Measurements from ENCODE around the gene ELFN2.

Gene ELFN2

DNA sequence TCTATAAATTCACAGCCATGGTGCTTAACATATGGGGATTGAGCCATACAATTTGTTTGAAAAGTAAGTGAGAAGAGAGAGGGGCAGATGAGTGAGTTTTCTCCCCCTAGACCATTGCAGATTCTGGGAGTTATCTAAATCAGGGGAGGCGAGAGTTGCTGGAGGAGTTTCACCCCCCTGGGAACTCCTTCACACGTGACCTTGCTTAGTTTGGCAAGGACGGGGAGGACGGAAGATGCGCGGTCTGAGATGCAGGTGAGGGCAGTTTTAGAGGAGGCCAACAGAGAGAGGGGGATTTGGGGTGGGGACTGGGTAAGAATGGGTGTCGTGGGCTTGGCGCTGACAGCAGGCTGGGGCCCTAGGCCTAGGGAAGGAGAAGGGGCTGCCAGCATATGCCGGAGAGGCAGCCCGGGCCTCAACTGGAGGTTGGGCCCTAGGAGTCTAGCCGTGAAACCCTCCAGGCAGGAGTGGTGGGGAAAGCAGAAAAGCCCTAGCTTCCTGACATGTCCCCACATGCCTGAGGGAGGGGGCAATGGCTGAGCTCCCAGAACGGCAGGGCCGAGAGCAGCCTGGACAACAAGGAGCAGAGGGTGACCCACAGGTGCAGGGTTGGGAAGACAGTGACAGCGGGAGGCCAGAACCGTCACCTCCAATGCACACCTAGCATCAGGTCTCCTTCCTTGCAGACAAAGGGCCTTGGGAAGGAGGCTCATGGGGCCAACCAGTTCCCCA is 63.9 kb downstream of the ELFN2 start:
- no peak for DNase-seq (ENCODE audit: low read depth in 1 of 2, low spot score in 1 of 2)

DNA sequence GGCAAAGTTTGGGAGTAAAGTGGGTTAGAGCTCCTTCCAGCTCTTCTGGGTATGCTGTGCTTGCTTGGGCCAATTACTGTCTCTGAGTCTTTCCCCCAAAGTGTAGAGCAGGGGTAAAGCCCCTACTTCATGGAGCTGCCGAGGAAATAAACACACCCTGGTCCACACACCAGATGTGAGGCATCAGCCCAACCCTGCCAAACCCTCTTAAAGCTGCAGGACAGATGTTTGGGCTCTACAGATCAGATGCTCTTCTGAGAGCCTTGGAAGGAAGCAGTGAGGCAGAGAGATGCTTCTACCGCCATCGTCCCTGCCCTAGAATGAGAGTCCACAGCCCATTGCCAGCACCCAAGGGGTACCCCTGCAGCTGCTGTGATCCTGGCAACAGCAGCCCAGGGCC is 64.7 kb downstream of the ELFN2 start:
- DNase-seq (ENCODE audit: low read depth in 1 of 2, low spot score in 1 of 2): no peak

DNA sequence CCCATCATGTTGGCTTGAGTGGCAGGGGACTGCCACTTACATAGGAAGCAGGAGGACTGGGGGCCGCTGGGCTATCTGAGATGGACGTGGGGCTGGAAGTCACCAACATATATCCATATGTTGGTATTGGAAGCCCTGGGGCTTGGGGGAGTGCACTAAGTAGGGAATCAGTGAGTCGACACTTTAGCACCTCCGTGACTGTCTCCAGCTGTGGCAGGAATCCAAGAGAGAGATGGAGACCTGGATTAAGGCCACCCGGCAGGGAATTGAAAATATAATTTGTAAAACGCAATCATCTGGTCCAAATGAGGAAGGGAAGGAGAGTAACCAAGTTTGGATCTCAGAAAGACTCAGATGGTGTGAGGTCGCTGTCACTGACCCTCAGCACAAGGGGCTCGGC is 68.4 kb downstream of the ELFN2 start:
- DNase-seq (ENCODE audit: low read depth in 1 of 2, low spot score in 1 of 2): no peak

DNA sequence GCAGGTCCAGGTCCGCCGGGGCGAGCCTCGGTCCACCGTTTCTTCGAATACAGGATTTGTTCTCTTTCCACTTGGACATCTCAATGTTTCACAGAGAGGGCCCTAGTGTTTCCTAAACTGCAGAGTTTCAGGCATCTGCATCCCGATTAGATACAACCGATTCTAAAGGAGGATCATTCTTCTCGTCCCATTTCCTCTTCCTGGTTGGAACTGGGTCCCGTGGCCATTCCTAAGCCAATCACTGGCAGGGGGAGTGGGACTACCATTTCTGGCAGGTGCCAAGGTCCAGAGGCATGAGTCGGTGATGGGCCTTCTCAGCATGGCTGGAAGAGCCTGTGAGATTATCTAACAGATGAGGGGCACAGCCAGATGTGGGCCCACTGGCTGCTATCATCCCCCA is 68.9 kb downstream of the ELFN2 start:
- DNase-seq (ENCODE audit: low read depth in 1 of 2, low spot score in 1 of 2): no peak

DNA sequence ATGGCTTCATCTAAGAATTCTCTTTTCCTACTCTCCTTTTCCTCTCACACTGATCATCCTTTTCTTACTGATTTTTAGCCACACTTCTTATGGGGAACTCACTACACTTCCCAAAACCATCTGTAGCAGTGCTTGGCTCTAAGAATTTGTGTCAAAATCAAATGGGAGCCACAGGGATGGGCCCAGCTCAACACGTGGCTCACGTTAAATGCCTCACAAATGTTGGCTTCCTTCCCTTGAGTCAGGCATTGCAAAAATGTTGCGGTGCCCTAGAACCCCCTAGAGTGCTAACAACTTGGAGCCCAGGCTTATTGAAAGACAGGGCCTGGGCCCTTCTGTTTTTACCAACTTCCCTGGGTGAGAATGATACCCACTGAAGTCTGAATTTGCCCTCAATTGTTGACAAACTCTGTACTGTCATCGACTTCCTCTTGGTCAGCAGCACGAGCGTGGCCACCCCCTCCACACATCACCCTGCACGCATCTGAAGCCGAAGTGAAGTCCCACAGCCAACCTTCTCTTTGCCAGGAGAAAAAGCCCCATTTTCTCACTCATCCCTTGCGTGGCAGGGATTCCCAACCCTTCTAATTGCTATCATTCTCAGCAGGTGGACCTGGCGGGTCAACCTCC is 69.7 kb downstream of the ELFN2 start:
- no peak for DNase-seq (ENCODE audit: low read depth in 1 of 2, low spot score in 1 of 2)

DNA sequence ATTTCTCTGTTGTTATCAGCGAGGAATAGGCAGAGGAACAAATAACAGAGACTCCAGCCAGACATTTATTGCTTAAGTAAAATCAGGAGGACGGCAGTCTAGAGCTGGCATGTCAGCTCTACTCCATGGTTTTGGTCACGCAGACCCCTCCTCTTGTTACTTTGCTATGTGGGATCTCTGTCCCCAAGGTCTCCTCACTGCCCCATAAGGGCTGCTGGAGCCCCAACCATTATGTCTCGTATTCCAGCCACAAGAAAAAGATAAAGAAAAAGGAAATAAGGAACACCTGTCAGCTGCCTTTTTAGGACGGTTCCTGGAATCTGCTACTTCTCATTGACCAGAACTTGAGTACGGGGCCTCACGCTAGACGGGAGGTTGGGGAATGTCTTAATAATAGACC is 70.4 kb downstream of the ELFN2 start:
- DNase-seq (ENCODE audit: low read depth in 1 of 2, low spot score in 1 of 2): no peak

DNA sequence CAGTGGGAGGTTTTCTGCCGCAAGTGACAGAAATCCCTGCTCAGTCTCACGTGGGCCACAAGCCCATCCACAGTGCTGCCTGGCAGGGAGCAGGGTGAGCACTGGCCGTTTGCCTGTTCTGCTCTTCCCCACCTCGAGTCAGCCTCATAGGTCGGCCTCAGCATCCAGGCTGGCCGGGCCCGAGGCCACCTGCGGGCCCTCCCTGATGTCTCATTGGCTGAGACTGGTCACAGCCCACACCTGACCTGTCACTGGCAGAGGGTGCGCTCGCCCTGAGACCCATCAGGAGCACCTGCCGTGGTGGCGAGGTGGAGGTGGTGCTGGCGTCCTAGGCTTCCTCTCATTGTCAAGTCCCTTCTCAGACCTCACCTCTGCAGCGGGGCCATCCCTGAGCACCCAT is 72.1 kb downstream of the ELFN2 start:
- no peak for DNase-seq (ENCODE audit: low read depth in 1 of 2, low spot score in 1 of 2)

DNA sequence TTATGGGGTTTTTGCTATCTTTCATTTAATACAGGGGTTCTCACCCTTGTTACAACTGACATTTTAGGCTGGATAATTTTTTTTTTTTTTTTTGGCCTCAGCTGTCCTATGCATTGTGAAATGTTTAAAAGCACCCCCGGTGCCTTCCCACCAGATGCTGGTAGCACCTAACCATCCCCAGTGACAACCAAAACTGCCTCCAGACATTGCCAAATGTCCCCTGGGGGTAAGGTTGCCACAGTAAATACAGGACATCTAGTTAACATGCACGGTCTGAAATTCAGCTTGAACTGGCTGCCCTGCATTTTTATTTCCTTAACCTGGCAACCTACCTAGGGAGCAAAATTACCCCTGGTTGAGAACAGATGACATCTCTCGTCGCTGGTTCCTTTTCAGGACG is 72.6 kb downstream of the ELFN2 start:
- DNase-seq (ENCODE audit: low read depth in 1 of 2, low spot score in 1 of 2): no peak

DNA sequence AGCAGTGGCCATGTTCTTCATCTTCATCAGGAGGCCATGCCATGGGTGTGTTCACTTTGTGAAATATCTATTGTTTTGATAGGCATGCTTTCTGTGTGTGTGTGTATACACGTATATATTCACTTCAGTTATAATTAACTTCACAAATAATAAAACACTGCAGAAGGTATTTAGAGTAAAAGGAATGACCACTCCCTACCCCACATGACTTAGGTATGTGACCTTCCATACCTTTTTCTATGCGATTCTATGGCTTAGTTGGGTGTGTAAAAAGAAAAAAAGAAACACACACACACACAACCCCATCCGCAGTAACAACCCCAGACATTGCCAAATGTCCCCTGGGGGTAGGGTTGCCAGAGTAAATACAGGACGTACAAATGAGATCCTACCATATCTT is 73.0 kb downstream of the ELFN2 start:
- no peak for DNase-seq (ENCODE audit: low read depth in 1 of 2, low spot score in 1 of 2)

DNA sequence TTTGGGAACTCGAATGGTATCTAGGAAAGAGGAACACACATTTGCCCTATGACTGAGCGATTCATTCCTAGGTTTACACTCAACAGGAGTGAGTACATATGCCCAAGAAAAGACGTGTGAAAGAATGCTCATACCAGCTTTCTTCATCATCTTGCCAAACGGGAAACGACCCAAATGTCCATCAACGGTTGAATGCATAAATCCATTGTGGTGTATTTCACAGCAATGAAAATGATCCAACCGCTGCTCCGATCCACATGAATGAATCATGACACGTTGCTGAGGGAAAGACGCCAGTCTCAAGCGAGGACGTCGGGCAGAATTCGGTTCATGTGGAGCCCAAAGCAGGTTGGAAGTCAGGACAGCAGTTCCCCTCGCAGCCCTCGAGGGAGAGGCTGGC is 73.4 kb downstream of the ELFN2 start:
- DNase-seq (ENCODE audit: low read depth in 1 of 2, low spot score in 1 of 2): no peak

DNA sequence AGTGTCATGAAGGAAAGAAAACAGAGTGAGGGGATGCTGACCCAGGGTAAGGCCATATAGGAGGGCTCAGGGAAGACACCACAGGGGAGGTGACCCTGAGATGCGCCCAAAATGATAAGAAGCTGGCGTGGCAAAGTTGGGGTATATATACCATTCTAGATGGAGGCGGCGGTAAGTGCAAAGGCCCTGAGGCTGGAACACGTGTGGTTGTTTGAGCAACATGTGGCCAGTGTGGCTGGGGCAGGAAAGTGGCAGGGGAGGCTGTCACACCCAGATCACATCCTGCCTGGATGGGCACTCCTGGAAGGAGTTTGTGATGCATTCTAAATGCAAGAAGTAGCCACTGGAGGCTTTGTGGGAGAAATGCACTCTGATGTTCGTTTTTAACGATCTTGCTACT is 74.8 kb downstream of the ELFN2 start:
- DNase-seq (ENCODE audit: low read depth in 1 of 2, low spot score in 1 of 2): no peak

DNA sequence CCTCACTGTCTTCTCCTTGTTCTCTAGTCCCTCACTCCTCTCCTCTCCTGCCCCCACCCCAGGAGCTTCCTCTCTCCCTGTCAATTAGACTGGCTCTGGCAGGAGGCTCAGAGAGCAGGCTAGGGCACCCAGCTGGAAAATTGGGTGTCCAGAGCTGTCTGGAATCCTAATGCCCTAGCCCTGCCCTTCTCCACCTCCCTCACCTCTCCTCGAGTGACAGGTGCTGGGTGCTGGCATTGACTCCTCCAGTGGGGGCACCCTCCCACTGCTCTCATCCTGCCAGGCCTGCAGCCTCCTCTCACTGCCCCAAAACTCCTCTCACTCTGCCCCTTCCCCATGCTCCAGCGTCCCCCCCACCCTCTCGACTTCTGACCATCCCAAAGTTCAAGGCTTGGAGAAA is 76.0 kb downstream of the ELFN2 start:
- DNase-seq (ENCODE audit: low read depth in 1 of 2, low spot score in 1 of 2): no peak

DNA sequence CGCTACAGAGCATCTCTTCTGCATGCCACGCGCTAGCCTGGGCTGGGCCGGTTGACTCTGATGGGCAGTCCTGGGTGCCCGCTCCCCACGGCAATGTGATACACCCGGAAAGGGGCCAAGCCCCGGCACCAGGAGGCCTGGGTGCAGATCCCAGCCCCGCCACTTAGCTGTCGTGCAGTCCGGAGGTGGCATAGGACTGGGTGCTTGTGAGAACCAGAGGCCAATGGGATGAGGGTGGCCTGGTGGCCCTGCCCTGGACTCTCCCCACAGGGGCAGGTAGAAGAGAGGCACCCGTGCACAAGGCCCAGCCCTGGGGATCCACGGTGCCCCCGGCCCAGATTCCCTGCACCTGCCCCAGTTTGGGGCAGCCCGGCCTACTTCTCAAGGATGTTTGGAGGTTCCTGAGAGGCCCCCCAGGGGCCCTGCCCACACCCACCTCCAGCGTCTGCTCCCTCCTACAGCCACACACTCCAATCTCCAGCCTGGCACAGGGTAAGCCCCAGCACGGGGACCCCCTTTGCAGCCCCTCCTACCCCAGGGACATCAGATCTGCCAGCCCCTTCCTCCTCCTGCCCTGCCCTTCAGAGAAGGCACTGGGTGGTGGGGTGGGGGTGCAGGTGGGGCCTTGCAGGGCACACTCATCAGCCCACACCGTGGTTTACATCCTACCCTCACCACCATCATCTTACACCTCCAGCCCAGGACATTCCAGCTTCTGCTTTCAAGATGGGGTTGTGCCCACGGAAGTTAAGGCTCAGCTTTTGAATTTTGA is 78.0 kb downstream of the ELFN2 start:
- DNase-seq (ENCODE audit: low read depth in 1 of 2, low spot score in 1 of 2): no peak

DNA sequence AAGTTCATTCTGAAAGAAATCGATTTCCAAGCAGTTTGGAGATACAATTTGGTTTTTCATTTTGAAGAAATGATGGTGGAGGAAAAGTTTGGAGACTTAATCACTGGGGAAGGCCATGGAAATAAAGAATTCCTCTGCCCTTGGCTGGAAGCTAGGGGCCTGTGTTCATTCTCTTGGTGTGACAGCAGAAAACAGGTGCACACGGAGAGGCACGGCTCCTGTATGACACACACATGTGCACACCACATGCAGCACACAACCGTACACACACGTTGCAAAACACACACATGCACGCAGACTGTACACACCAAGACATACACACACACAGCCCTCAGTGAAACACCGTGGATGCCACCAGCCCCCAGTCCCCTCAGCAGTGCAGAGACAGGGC is 80.8 kb downstream of the ELFN2 start:
- no peak for DNase-seq (ENCODE audit: low read depth in 1 of 2, low spot score in 1 of 2)

DNA sequence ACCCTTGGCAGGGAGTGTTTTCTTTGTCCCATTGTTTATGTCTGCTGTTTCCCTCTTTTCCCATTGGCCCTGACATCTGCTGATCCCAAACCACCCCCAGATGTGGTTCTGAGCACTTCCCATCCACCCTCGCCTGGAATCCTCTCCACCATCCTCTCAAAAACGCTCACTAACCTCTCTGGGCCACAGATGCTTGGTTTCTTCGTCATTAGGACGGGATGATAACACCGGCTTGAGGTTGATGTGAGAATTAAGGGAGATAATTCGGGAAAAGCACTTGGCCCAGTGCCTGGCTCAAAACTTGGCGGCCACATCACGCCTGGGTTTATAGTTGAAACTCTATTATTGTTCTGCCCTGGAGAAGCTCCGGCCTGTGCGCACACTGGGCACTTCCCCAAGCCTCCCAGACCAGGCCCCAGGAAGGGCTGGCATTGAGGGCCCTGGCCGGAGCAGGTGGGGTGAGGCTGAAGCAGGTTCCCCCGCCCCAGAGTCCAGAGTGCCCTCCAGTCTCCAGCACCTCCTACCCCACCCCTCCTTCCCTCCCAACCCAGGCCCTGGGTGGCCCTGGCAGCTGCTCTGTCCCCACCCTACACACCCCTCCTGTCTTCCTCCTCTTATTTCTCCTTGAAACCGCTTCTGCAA is 81.3 kb downstream of the ELFN2 start:
- no peak for DNase-seq (ENCODE audit: low read depth in 1 of 2, low spot score in 1 of 2)

DNA sequence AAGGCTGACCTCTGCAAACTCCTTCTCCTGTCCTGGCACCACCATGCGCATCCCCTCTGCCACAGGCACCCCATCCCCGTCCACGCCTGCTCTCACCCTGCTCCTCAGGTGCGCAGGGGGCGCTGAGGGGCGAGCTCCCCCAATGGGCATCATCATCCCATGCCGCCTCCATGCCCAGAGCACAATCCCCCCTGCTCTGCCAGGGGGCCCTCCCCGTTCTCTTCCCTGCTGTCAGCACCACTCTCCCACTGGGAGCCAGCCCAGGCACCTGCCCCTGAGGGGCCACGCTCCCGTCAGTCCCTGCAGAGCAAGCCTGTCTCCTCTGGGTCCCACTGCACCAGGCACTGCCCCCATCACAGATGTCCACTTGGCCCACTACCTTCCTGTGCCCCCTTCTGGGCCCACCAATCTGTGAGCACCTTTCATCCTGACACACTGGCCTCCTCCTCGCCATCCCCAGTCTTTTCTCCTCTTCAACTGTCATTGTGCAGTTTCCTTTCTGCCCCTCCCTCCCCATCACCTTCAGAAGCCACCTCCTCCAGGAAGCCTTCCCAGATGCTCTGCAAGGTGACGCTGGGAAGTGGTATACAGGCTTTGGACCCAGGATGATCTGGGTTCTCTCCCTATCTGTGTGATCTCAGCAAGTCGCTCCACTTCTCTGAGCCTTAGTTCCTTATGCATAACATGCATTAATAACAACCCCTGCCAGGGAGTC is 82.4 kb downstream of the ELFN2 start:
- no peak for DNase-seq (ENCODE audit: low read depth in 1 of 2, low spot score in 1 of 2)

DNA sequence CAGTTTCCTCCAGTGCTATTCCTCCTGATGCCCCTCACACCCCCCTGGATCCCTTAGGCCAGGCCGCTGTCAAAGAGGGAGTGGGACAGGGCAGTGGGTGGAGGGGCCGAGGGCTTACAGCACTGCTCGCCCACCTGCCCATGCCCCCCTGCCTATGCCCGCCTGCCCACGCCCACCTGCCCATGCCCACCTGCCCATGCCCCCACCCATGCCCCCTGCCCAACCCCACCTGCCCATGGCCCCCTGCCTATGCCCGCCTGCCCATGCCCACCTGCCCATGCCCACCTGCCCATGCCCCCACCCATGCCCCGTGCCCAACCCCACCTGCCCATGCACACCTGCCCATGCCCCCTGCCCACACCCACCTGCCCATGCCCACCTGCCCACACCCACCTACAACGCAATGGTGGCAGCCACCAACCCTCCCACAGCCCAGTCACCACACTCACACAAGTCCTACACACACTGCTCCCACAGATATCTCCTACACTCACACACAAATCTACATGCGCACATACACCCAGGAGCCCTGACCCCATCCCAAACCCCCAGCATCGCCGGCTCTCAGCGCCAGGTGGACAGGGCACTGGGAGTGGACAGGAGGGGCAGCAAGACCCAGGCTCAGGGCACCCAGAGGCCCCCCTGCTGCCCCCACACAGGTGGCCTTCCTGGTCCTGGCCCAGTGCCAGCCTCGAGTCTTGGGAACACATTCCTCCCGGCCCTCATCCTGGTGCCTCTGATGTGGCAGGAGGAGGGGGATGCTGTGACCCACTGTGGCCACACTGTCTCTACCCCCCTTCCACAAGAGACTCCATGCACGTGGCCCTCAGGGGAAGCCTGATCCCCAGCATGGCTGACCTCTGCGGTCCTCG is 83.2 kb downstream of the ELFN2 start:
- no peak for DNase-seq (ENCODE audit: low read depth in 1 of 2, low spot score in 1 of 2)

DNA sequence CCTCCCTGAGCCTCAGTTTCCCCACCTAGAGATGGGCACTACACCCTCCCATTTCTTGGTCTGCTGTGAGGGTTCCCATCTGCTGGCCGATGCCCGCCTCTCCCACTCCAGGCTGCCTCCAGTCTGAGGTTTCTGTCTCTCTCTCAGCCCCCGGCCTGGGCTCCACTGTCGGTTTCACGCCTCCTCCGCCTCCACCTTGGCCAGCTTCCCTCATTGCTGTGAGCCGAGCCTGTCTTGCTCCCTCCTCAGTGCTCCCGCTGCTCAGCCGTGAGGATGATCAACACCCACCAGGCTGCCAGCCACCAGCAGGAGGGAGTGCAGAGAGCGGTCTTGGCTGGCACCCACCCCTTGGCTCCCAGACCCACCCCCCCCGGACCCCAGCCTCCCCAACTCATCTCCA is 83.9 kb downstream of the ELFN2 start:
- no peak for DNase-seq (ENCODE audit: low read depth in 1 of 2, low spot score in 1 of 2)

DNA sequence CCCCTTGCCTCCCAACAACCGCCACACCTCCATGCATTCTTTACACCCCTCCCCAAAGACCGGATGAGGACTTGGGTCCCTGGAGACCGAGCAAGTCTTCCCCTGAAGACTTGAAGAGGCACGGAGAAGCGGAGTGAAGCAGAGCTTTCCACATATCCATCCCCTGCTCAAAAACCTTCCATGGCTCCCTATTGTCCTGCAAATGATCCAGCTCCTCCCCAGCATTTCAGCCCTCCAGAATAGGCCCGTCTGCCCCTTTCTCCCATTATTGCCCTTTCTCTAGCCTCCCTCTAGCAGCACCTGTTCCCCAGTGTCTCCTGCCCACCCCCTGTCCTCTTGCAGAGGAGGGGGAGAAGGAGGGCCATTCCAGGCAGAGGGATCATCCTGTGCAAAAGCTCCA is 85.2 kb downstream of the ELFN2 start:
- no peak for DNase-seq (ENCODE audit: low read depth in 1 of 2, low spot score in 1 of 2)

Data from activated CD4-positive, alpha-beta T cell treated with anti-CD3 and anti-CD28 coated beads, Interleukin-2, amount 50 U/mL, for 24 hours (primary cell).